ENCODE results near the gene PGBD5.

PGBD5 gene

DNA sequence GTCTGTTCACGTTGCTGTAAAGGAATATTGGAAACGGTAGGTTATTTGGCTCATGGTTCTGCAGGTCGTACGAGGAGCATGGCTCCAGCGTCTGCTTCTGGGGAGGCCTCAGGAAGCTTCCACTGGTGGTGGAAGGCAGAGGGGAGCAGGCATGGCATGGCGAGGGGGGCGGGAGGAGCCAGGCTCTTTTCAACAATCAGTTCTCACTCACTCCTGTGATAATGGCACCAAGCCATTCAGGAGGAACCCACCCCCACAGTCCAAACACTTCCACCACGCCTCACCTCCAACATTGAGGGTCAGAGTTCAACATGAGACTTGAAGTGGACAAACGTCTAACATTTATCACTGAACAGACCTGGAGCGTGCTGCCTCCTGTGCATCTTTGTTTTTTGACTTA is 141.2 kb downstream of the PGBD5 start:
- H3K4me3 ChIP-seq (ENCODE audit: low read depth, low read length) = no peak overlapping the region
- TF ChIP-seq CTCF (IDR thresholded peaks at IDR 0.05; ENCODE audit: low read depth, low read length, missing control alignments) = no peak
- no peak for DNase-seq (ENCODE audit: low read depth)

DNA sequence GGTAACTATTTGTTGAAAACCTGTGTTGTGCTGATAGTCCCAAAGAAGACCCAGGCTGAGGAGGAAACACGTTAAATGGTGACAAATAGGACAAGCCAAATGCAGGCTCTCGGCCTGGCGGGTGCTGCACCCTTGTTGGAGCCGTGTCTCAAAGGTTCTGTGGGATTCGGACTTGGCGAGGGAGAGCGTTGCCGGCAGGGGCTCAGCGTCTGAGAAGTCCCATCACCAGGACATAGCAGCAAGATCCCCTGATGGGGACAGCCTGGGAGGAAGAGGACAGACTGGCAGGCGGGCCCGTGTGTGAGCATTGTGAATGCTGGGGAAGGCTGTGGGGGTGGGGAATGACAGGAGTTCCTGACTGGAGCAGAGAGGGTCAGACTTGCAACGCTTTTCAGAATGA is 142.5 kb downstream of the PGBD5 start:
- H3K4me3 ChIP-seq (ENCODE audit: low read depth, low read length) = no peak overlapping the region
- no peak for DNase-seq (ENCODE audit: low read depth)
- no peak for TF ChIP-seq CTCF (IDR thresholded peaks at IDR 0.05; ENCODE audit: low read depth, low read length, missing control alignments)

DNA sequence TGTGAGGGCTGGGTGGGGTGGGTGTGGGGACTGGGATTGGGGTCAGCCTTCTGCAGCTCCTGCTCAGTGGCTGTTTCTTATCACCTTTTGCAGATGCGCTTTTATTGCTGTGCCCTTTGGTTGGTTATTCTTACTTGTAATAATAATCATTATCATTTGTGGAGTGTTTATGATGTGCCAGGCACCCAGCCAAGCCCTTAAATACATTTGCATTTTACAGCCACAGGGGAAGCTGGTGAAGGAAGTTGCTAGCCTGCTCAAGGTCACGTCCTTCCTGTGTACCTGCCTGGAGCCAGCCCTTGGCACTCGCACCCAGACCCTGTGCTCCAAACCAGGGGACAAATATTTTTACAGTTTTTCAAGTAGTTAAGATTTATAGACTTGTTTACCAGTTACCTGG is 144.0 kb downstream of the PGBD5 start:
- TF ChIP-seq CTCF (IDR thresholded peaks at IDR 0.05; ENCODE audit: low read depth, low read length, missing control alignments) = no peak
- H3K4me3 ChIP-seq (ENCODE audit: low read depth, low read length) = no peak overlapping the region
- no peak for DNase-seq (ENCODE audit: low read depth)

DNA sequence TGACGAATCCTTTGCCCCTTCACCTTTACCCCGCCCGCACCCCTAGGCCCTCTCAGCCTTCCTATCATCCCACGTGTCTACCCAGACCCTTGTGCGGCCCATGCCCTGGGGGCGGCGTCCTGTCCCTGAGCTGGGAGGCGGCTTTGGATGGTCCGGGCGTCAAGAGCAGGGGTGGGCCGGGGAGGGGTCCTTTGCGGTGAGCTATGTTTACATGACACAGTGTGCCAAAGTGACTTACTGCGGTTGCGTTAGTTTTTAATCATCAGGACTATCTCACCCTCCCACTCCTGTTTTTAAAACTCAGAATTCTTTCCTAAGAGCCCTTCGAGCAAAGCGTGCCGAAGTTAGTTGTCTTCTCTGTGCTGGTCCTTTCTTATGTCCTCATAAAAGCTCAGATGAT is 144.6 kb downstream of the PGBD5 start:
- DNase-seq (ENCODE audit: low read depth) = no peak
- H3K4me3 ChIP-seq (ENCODE audit: low read depth, low read length) = no peak overlapping the region
- no peak for TF ChIP-seq CTCF (IDR thresholded peaks at IDR 0.05; ENCODE audit: low read depth, low read length, missing control alignments)

GRCh38 chr1:230280906-230281413 is 145.2 kb downstream of the PGBD5 start:
- H3K4me3 ChIP-seq (ENCODE audit: low read depth, low read length) = no peak overlapping the region
- DNase-seq (ENCODE audit: low read depth) = no peak
- TF ChIP-seq CTCF (IDR thresholded peaks at IDR 0.05; ENCODE audit: low read depth, low read length, missing control alignments) = no peak

DNA sequence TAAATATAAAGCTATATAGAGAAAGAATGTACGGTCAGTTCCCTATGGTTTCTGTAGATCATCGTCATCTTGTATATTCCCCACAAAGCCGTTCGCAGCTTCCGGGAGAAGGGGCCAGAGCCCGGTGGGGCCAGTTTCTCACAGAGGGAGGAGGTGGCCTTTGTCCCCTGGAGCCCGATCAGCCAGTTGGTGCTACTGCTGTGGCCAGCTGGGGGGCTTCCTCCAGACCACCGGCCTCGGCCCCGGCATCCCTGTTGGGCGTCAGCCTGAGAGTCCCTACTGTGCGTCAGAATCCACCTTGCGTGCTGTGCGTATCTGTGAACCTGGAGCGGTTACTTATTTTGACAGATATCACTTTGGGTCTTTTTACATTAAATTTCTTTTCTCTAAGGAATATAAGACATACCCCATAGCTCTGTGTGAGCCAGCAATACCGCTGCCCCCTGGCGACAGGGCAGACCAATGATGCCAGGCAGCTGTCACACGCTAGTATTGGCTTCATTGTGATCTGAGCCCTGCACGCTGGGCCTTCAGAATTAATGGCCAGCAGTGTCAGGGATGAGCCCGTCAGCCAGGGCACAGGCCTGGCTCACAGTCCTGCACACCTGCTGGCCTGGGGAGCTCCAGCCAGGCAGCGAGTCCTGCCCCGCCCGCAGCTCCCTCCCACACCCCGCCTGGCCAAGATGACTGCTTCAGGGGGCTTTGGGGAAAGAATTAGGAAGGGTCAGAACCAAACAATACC is 145.9 kb downstream of the PGBD5 start:
- no peak for TF ChIP-seq CTCF (IDR thresholded peaks at IDR 0.05; ENCODE audit: low read depth, low read length, missing control alignments)
- H3K4me3 ChIP-seq (ENCODE audit: low read depth, low read length) = no peak overlapping the region

DNA sequence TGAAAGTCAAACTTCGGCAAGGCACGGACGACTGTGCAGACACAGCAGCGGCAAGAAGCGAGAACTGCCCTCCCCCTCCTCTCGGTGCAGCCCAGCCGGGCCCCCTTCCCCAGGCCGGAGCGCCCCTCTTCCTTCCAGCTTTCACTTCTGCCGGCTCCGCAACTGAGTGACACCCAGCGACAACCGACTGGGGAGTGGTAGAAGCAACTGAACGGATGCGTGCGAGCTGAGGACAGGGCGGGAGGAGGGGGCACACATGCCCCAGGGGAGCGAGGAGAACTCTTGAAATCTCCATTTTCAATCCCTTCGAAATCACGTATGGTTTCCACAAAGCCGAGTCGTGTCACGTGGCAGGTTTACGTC is 146.6 kb downstream of the PGBD5 start:
- DNase-seq (ENCODE audit: low read depth) = no peak
- no peak overlapping the region for H3K4me3 ChIP-seq (ENCODE audit: low read depth, low read length)
- no peak for TF ChIP-seq CTCF (IDR thresholded peaks at IDR 0.05; ENCODE audit: low read depth, low read length, missing control alignments)

More for the DNA sequence above, 145.9 kb downstream of the PGBD5 start:
- DNase-seq (ENCODE audit: low read depth) = no peak

Data from GM12864 (cell line).